Measurements from ENCODE around the gene ZNHIT6. TPM values are rescaled to one million over a fixed set of nuclear protein-coding genes. Genes with fewer than 3 reads are reported as not detected.

Gene ZNHIT6
- total RNA-seq, 3 donors from 2014 or later = 45.1 to 52.6 (median 47.8) TPM

DNA sequence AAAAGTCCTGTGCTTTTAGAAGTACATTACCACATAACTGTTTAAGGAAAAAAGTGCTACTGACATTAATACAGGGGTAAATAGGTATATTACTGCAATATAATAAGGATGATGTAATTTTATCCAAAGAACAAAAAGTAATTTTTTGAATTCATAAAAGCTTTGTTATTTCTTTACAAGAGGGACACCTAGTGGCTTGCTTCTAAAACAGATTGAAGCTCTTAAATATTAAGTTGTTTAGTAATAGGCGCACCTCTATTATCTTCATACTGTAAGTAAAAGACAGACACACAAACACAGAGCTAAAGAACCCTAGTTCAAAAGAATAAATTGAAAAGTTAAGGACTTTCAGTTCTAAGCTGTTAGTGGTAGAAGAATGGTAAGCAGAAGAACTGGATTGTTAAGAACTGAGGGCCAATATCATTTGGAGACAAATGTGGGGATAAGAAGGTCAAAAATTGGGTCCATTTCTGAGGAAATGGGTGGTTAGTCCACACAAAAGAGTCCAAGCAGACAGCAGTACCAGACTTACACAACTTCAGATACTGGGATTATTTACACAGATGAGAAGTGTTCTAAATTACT is 15.4 kb downstream of the ZNHIT6 start:
- ATAC-seq = no peak
- H3K36me3 Mint-ChIP-seq (ENCODE audit: insufficient read depth) = peaks cover 37% of the 10 kb centered on the region
- no peaks in the 10 kb centered on the region for H3K9me3 Mint-ChIP-seq
- no peak overlapping the region for H3K4me3 Mint-ChIP-seq
- H3K4me1 Mint-ChIP-seq (ENCODE audit: low read depth) = peaks cover 17% of the 10 kb centered on the region
- H3K27me3 Mint-ChIP-seq (ENCODE audit: low read depth) = no peaks in the 10 kb centered on the region
- no peak for DNase-seq

DNA sequence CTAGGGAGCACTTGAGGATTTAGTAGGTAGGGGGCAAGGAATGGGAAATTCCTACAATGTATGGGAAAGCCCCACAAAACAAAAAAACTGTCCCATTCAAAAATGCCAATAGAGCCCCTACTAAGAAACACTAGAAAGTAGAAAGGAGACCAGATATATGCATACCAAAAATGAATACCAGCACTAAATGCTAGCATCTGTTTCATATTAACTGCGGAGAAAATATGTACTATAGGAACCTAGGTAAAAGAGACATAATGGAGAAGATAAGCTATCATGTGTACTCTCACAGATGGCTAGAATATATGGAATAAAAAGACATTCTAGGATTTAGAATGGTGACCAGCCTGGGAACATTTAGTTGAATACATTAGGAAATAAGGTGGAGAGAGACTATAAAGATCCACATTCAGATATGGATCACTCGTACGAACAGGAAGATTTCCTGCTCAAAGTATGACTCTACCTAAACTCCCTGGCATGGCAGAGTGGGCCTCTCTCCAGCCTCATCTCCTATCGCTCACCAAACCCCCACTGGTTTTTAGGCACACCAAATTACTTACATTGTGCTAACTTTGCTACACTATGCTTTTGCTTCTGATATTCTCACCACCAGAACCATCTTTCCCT is 18.3 kb downstream of the ZNHIT6 start:
- no peak overlapping the region for H3K4me3 Mint-ChIP-seq
- H3K36me3 Mint-ChIP-seq (ENCODE audit: insufficient read depth) = peaks cover 28% of the 10 kb centered on the region
- no peaks in the 10 kb centered on the region for H3K27me3 Mint-ChIP-seq (ENCODE audit: low read depth)
- peaks cover 15% of the 10 kb centered on the region for H3K4me1 Mint-ChIP-seq (ENCODE audit: low read depth)
- ATAC-seq = no peak
- no peaks in the 10 kb centered on the region for H3K9me3 Mint-ChIP-seq
- no peak for DNase-seq

GRCh38 chr1:85683292-85684025 is 24.8 kb downstream of the ZNHIT6 start:
- Mint-ChIP-seq H3K4me1 (ENCODE audit: low read depth) (no peaks in the 10 kb centered on the region), H3K9me3 (no peaks in the 10 kb centered on the region), H3K27me3 (ENCODE audit: low read depth) (no peaks in the 10 kb centered on the region), H3K36me3 (ENCODE audit: insufficient read depth) (peaks cover 8% of the 10 kb centered on the region), H3K4me3 (no peak overlapping the region)
- DNase-seq (no peak), ATAC-seq (no peak)

GRCh38 chr1:85681087-85681486 is 27.1 kb downstream of the ZNHIT6 start:
- ATAC-seq (no peak), DNase-seq (no peak)
- Mint-ChIP-seq H3K4me3 (no peak overlapping the region), H3K36me3 (ENCODE audit: insufficient read depth) (peaks cover 15% of the 10 kb centered on the region), H3K27me3 (ENCODE audit: low read depth) (no peaks in the 10 kb centered on the region), H3K9me3 (no peaks in the 10 kb centered on the region), H3K4me1 (ENCODE audit: low read depth) (no peaks in the 10 kb centered on the region)

GRCh38 chr1:85678193-85678592 is 30.0 kb downstream of the ZNHIT6 start:
- peaks cover 26% of the 10 kb centered on the region for H3K36me3 Mint-ChIP-seq (ENCODE audit: insufficient read depth)
- no peak for DNase-seq
- no peaks in the 10 kb centered on the region for H3K9me3 Mint-ChIP-seq
- no peaks in the 10 kb centered on the region for H3K4me1 Mint-ChIP-seq (ENCODE audit: low read depth)
- ATAC-seq = no peak
- no peaks in the 10 kb centered on the region for H3K27me3 Mint-ChIP-seq (ENCODE audit: low read depth)
- H3K4me3 Mint-ChIP-seq = no peak overlapping the region

DNA sequence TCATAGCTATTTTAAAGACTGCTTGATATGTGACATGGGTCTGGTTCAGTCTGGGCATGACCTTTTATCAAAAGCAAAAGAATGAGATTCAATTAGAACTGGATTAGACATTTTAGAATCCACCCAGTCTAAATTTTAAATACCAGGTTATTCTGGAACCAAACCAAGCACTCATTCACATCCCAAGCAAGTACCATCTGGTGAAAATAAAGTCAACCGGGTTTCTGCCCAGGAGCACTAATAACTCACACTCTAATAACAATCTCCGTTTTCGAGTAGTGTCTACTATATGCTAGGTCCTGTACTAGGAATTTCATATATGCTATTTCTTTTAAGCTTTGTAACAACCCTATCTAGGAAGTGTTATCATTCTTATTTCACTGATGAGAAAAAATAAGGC is 30.6 kb downstream of the ZNHIT6 start:
- Mint-ChIP-seq H3K36me3 (ENCODE audit: insufficient read depth) (peaks cover 29% of the 10 kb centered on the region), H3K4me3 (no peak overlapping the region), H3K27me3 (ENCODE audit: low read depth) (no peaks in the 10 kb centered on the region), H3K9me3 (no peaks in the 10 kb centered on the region), H3K4me1 (ENCODE audit: low read depth) (no peaks in the 10 kb centered on the region)
- DNase-seq (no peak), ATAC-seq (no peak)

DNA sequence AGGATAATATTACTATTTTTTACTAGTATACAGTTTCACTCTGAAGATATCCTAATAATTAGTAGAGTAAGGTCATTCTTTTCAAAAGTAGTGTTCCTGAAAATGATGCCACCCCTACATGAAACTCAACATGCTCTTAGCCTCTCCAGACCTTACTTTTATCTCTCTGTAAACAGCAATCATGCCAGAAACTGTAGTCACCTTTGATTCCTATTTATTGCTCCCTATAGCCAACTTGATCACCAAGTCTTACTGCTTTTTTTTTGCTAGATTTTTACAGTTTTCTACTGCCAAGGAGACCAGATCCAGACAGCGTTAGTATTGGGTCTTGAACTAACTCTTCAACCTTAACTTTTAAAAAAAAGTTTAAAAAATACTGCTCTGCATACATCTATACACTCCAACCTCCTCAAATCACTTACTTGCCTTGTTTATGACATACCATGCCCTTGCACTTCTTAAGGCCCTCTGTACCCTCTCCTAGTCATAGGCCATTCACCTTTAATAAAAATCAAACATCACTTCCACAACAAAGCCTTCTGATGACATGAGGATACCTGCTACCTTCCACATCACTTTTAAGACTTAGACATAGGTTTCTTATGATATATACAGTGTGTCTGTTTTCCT is 36.1 kb downstream of the ZNHIT6 start:
- Mint-ChIP-seq H3K4me1 (ENCODE audit: low read depth) (no peaks in the 10 kb centered on the region), H3K27me3 (ENCODE audit: low read depth) (no peaks in the 10 kb centered on the region), H3K9me3 (no peaks in the 10 kb centered on the region), H3K36me3 (ENCODE audit: insufficient read depth) (peaks cover 49% of the 10 kb centered on the region), H3K4me3 (no peak overlapping the region)
- no peak for ATAC-seq
- no peak for DNase-seq

GRCh38 chr1:85665932-85666331 is 42.3 kb downstream of the ZNHIT6 start:
- H3K4me1 Mint-ChIP-seq (ENCODE audit: low read depth) = no peaks in the 10 kb centered on the region

DNA sequence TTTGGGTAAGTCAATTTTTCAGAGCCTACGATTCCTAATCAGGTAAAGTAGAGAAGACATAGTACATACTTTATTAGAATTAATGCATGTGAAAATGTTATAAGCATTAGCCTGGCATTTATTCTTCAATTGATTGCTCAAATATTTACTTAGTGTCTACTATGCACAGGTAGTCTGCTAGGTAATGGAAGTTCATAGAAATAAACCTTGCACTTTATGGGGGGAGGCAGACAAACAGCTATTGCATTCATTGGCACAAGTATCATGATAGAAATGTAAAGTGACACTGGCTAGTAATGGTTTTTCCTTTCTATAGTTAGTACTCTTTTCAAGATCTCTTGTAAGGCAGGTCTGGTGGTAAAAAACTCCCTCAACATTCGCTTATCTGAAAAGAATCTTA is 44.9 kb downstream of the ZNHIT6 start:
- Mint-ChIP-seq H3K4me1 (ENCODE audit: low read depth) (no peaks in the 10 kb centered on the region), H3K4me3 (no peak overlapping the region), H3K9me3 (no peaks in the 10 kb centered on the region), H3K36me3 (ENCODE audit: insufficient read depth) (peaks cover 32% of the 10 kb centered on the region), H3K27me3 (ENCODE audit: low read depth) (no peaks in the 10 kb centered on the region)
- DNase-seq = no peak
- no peak for ATAC-seq

More at GRCh38 chr1:85665932-85666331, 42.3 kb downstream of the ZNHIT6 start:
- no peak overlapping the region for H3K4me3 Mint-ChIP-seq
- no peaks in the 10 kb centered on the region for H3K27me3 Mint-ChIP-seq (ENCODE audit: low read depth)
- no peak for DNase-seq
- no peaks in the 10 kb centered on the region for H3K9me3 Mint-ChIP-seq
- peaks cover 39% of the 10 kb centered on the region for H3K36me3 Mint-ChIP-seq (ENCODE audit: insufficient read depth)
- ATAC-seq = no peak

GRCh38 chr1:85661767-85662166 is 46.5 kb downstream of the ZNHIT6 start:
- Mint-ChIP-seq H3K9me3 (no peaks in the 10 kb centered on the region), H3K4me1 (ENCODE audit: low read depth) (no peaks in the 10 kb centered on the region), H3K4me3 (no peak overlapping the region), H3K36me3 (ENCODE audit: insufficient read depth) (peaks cover 28% of the 10 kb centered on the region), H3K27me3 (ENCODE audit: low read depth) (no peaks in the 10 kb centered on the region)
- DNase-seq (no peak), ATAC-seq (no peak)

DNA sequence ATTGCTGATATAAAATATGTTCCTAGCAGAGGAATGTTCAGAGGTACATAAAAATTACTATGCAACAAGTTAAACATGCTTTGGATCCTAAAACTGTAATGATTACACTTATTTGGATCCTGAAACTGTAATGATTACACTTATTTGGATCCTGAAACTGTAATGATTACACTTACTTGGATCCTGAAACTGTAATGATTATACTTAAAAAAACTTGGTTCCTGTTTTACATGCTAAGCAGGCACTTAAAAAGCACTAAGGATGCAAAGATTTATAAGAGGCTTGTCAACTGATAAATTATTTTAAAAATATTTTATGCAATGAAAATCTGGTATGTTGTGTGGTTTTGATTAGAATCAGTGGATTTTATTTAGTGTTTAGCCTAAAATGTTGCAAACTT is 47.7 kb downstream of the ZNHIT6 start:
- Mint-ChIP-seq H3K4me1 (ENCODE audit: low read depth) (no peaks in the 10 kb centered on the region), H3K4me3 (no peak overlapping the region), H3K36me3 (ENCODE audit: insufficient read depth) (peaks cover 31% of the 10 kb centered on the region), H3K9me3 (no peaks in the 10 kb centered on the region), H3K27me3 (ENCODE audit: low read depth) (no peaks in the 10 kb centered on the region)
- no peak for DNase-seq
- no peak for ATAC-seq

DNA sequence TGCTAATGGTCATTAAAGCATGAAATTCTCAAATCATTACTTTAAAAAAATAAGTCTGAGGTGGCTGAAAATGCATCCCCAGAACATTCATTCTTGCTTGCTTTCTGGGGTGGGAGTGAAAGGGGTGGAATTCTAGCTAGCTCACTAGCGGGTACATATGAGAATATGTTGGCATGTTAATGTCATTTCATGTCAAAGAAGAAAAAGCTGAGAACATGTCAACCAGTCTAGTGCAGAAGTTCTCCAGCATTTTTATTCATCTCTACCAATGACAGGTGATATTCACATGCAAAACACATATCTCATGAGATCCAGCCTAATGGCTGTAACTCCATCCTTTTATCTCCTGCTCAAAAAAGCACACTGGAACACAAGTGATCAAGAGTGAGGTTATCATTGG is 49.1 kb downstream of the ZNHIT6 start:
- no peak for ATAC-seq
- Mint-ChIP-seq H3K9me3 (no peaks in the 10 kb centered on the region), H3K27me3 (ENCODE audit: low read depth) (no peaks in the 10 kb centered on the region), H3K4me3 (no peak overlapping the region), H3K4me1 (ENCODE audit: low read depth) (no peaks in the 10 kb centered on the region), H3K36me3 (ENCODE audit: insufficient read depth) (peaks cover 34% of the 10 kb centered on the region)
- DNase-seq = no peak

GRCh38 chr1:85656948-85657347 is 51.3 kb downstream of the ZNHIT6 start:
- Mint-ChIP-seq H3K9me3 (no peaks in the 10 kb centered on the region), H3K4me3 (no peak overlapping the region), H3K4me1 (ENCODE audit: low read depth) (no peaks in the 10 kb centered on the region), H3K36me3 (ENCODE audit: insufficient read depth) (peaks cover 45% of the 10 kb centered on the region), H3K27me3 (ENCODE audit: low read depth) (no peaks in the 10 kb centered on the region)
- DNase-seq = no peak
- no peak for ATAC-seq

- no peak for ATAC-seq
- Mint-ChIP-seq H3K9me3 (no peaks in the 10 kb centered on the region), H3K4me3 (no peak overlapping the region), H3K36me3 (ENCODE audit: insufficient read depth) (peaks cover 45% of the 10 kb centered on the region), H3K4me1 (ENCODE audit: low read depth) (no peaks in the 10 kb centered on the region), H3K27me3 (ENCODE audit: low read depth) (no peaks in the 10 kb centered on the region)
- DNase-seq = no peak
Measured at GRCh38 chr1:85656256-85656655, 52.0 kb downstream of the ZNHIT6 start.

GRCh38 chr1:85655315-85655714 is 52.9 kb downstream of the ZNHIT6 start:
- Mint-ChIP-seq H3K9me3 (peaks cover 4% of the 10 kb centered on the region), H3K4me3 (no peak overlapping the region), H3K27me3 (ENCODE audit: low read depth) (no peaks in the 10 kb centered on the region), H3K36me3 (ENCODE audit: insufficient read depth) (peaks cover 51% of the 10 kb centered on the region), H3K4me1 (ENCODE audit: low read depth) (no peaks in the 10 kb centered on the region)
- DNase-seq = no peak
- no peak for ATAC-seq
